IPS-18c (cell line): ENCODE measurements around the gene FNBP1L.
"Not testable (repeated sequence)": the region's sequence is repeated elsewhere in the genome, so short reads cannot be mapped to it uniquely, and the experiment has no call there.

Experiments used
- H3K4me3 ChIP-seq: 2 replicates; pipeline ENCODE4 v1.7.0; 2013; ENCODE audit warnings: low read depth, mild to moderate bottlenecking, low read length, moderate library complexity; ENCODE audit not compliant: insufficient read depth
- H3K9me3 ChIP-seq: one replicate; pipeline ENCODE4 v1.6.1; 2013; ENCODE audit warnings: mild to moderate bottlenecking, low read length, moderate library complexity; ENCODE audit not compliant: control insufficient read depth, insufficient read depth

The FNBP1L gene

GRCh38 chr1:93440272-93440671 is 7.6 kb upstream of the FNBP1L start:
- Histone ChIP-seq H3K9me3 (no peaks in the 10 kb centered on the region), H3K4me3 (no peak overlapping the region)

GRCh38 chr1:93440706-93441105 is 7.2 kb upstream of the FNBP1L start:
- H3K9me3 ChIP-seq: no peaks in the 10 kb centered on the region
- H3K4me3 ChIP-seq: no peak overlapping the region

- H3K4me3 ChIP-seq: no peak overlapping the region
- H3K9me3 ChIP-seq: no peaks in the 10 kb centered on the region
Measured at GRCh38 chr1:93441589-93441988, 6.3 kb upstream of the FNBP1L start.

DNA sequence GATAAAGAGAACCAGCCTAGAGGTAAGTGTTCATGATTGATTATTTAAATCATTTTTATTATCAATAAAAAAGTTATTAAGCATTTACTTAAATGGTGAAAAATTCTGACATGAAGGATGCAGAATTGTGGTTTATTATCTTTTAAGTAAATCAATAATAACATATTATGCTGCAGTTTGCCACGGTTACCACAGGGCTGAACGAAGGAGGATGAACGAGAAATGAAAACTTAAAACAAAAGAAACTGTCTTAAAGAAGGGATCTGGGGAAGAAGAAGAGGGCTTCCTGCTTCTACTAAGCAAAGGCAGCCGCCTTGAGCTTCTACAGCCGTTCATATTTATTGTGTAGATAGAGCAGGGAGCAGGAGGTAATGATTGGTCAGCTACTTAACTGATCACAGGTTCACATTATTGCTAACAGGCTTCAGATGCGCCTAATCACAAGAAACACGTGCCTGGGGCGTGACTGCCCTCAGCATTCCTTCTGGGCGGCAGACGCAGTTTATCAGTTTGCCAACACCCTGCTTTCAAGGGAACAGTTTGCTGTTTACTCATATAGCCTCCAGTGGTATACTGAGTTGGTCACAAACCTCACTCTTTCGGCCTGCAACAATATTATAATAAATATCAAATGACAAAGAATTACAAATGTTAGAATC is 5.8 kb upstream of the FNBP1L start:
- Histone ChIP-seq H3K9me3 (no peaks in the 10 kb centered on the region), H3K4me3 (no peak overlapping the region)

DNA sequence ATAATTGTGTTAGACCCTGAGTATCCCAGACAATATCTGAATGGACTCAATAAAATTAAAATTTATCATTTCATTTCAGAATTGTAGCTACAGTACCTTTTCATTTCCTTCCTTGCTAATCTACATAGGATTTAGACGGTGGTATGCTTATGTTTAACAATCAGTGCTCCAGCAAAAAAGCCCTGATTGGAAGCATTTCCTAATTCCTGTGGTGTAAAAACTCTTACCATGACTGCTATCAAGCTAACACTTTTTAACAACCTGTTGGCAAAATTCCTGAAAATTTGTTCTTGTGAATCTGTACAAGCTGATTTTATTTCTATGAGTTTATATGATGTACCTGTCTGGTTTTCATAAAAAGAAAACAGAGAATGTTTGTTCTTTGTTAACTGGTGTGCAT is 5.2 kb upstream of the FNBP1L start:
- Histone ChIP-seq H3K4me3 (no peak overlapping the region), H3K9me3 (no peaks in the 10 kb centered on the region)

DNA sequence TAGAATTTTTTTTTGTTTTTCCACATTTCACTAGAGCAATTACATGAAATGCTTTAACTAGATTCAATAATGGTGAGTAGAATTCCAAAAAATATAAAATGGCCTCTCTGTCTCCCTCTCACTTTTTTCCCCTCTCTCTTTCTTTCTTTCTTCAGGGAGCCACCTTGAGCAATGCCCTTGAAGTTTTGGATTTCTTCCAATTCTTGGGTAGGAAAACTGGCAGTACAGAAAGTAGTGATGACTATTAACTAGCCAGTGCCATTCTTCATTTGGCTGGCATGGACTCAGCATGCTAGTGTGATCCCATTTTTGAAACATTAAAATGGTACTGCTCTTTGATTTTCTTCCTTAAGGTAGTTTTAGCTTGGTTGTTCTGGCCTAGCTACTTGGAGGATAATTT is 4.5 kb upstream of the FNBP1L start:
- no peak overlapping the region for H3K4me3 ChIP-seq
- H3K9me3 ChIP-seq: no peaks in the 10 kb centered on the region

DNA sequence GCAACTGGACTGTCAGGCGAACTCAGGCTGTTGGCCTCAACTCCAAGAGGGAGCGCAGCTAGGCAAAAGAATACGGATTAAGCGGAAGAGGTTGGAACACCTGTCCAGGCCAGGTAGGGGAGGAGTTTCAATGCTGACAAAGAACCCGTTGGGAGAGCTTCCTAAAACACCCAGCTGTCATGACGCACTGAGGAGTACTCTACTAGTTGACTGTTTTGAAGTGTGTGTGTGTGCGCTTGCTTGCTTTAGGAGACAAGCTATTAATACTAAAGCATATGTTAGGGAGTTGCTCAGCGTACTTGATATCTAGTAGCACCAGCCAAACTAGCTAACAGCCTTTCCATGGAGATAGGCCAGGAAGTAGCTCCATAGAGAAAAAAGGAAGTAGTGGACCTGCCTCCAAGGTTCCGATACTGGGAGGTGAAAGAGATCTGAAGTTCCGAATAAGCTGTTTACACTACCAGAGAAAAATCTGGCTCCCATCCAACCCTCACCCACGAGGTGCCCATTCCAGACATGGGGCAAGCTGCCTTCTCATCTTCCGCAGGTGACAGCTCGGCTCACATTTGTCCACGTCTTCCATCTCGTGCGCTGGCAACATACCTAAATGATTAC is 974 bp upstream of the FNBP1L start:
- H3K9me3 ChIP-seq: no peaks in the 10 kb centered on the region
- peak overlapping the region; percentile 99 for H3K4me3 ChIP-seq

- H3K4me3 ChIP-seq: peak overlapping the region; percentile 99
Measured at GRCh38 chr1:93448292-93448982, 519 bp downstream of the FNBP1L start.

DNA sequence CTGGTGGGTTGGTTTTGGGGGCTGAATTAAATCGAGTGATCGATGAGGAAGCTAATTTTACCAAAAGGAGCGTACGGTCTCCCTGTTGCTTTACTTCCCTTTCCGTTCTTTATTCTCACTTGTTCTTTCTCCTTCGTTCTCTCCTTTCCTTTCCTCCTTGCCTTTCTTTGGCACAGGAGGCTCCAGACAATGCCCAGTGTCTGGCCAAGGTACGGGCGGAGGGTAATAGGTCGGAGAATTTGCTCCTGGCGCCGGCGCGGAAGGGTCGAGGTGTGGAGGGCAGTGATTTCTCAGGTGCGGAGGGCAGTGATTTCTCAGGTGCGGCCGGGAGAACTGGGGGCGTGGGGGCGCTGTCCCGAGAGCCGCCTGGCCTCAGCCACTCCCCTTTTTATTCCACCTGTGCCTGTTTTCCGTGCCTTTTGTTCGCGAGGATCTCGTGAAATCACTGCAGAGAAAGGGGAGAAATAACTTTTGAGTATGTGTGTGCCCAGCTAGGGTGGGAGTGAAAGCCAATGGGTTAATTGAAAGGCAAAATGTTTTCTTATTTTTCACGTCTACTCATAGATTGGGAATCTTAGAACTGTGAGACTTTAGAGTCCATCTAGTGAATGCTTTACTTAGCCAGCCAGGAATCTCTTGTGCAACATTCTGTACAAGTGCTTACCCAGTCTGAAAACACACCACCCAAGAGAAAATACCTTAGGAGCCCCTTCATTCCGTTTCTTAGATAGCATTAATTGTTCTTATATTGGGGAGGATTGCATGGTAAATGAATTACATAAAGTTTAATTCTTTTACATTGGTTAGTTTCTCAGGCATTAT is 1.3 kb downstream of the FNBP1L start:
- H3K9me3 ChIP-seq: no peaks in the 10 kb centered on the region
- H3K4me3 ChIP-seq: peak overlapping the region; percentile 99

More at GRCh38 chr1:93448292-93448982, 519 bp downstream of the FNBP1L start:
- H3K9me3 ChIP-seq: no peaks in the 10 kb centered on the region

GRCh38 chr1:93450321-93450720 is 2.4 kb downstream of the FNBP1L start:
- Histone ChIP-seq H3K9me3 (no peaks in the 10 kb centered on the region), H3K4me3 (no peak overlapping the region)

DNA sequence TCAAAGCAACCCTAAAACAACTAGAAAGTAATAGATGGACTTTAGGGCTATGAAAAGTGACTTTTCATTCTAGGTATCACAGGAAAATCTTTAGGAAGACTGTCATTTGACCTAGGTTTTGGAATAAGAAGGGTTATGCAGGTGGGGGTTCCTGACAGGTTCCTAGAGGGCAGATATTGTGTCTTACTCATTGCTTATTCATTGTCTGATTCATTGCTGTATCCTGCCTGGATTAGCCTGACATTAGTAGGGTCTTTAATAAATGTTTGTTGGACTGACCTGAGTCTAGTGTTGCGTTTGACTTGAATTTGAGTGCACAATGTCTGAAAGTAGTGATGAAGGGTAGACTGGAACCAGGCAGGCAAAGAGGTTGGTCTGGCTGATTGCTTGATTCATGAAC is 6.0 kb downstream of the FNBP1L start:
- Histone ChIP-seq H3K4me3 (no peak overlapping the region), H3K9me3 (no peaks in the 10 kb centered on the region)

DNA sequence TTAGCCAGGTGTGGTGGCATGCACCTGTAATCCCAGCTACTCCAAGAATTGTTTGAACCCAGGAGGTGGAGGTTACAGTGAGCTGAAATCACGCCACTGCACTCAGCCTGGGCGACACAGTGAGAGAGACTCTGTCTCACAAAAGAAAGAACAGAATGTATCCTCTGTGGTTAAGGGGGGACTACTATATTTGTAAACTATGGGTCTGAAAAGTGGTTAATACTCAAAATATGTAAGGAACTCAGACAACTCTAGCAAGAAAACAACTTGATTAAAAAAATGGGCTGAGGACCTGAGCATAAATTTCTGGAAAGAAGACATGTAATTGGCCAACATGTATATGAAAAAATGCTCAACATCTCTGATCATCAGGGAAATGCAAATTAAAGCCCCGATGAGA is 11.2 kb downstream of the FNBP1L start:
- Histone ChIP-seq H3K4me3 (no peak overlapping the region), H3K9me3 (no peaks in the 10 kb centered on the region)

GRCh38 chr1:93461236-93461635 is 13.3 kb downstream of the FNBP1L start:
- H3K4me3 ChIP-seq: no peak overlapping the region
- H3K9me3 ChIP-seq: no peaks in the 10 kb centered on the region

DNA sequence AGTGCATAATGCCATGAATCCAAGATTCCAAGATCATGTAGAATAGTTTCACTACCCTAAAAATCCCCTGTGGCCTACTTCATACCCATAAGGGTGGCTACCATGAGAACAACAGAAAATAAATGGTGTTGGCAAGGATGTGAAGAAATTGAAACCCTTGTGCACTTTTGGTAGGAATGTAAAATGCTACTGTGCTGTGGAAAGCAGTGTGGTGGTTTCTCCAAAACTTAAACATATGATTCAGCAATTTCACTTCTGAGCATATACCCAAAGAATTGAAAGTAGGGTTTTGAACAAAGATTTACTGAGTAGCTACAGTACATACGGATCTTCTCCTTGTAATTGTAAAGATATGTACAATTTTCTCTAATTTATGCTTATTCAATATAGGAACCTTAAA is 16.0 kb downstream of the FNBP1L start:
- H3K9me3 ChIP-seq: no peaks in the 10 kb centered on the region
- H3K4me3 ChIP-seq: no peak overlapping the region

- not testable (repeated sequence) for H3K9me3 ChIP-seq, H3K4me3 ChIP-seq
Measured at GRCh38 chr1:93465371-93466082, 17.6 kb downstream of the FNBP1L start.

DNA sequence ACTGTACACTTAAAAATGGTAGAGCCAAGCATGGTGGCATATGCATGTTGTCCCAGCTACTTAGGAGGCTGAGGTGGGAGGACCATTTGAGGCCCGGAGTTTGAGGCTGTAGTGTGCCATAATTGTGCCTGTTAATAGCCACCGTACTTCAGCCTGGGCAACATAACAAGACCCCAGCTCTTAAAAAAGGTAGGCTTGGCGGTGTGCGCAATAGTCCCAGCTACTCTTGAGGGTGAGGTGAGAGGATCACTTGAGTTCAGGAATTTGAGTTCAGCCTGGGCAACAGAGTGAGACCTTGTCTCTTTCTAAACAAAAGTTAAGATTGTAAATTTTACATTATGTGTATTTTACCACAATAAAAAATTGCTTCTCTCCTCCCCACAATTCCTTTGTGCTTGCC is 19.7 kb downstream of the FNBP1L start:
- no peak overlapping the region for H3K4me3 ChIP-seq
- H3K9me3 ChIP-seq: no peaks in the 10 kb centered on the region

- H3K4me3 ChIP-seq: no peak overlapping the region
- no peaks in the 10 kb centered on the region for H3K9me3 ChIP-seq
Measured at GRCh38 chr1:93468662-93469061, 20.7 kb downstream of the FNBP1L start.
